Kidney (tissue), 14 donors: ENCODE results near the gene PCDH9. TPM values are rescaled to one million over a fixed set of nuclear protein-coding genes. Genes with fewer than 3 reads are reported as not detected.

Experiments used
- DNase-seq, 5 donors: peaks; one replicate each; pipeline ENCODE4 v3.0.0-alpha.2; 2013 to 2020
- FAIRE-seq: peaks from 2 replicates; lab custom pipeline; 2012; peaks lifted over from hg19 to GRCh38; lab: Jason Lieb, UNC
- H3K27ac ChIP-seq, 2 donors: one replicate each; pipeline ENCODE4 v1.7.0; 2013; ENCODE audit warnings: low read depth in 2 of 2, low read length in 2 of 2, inconsistent platforms in 1 of 2
- H3K27me3 ChIP-seq: one replicate; pipeline ENCODE4 v1.7.1; 2013; ENCODE audit warnings: low read length, inconsistent platforms; ENCODE audit not compliant: control insufficient read depth, insufficient read depth
- H3K36me3 ChIP-seq, 3 donors: one replicate each; pipeline versions ENCODE4 v1.7.0 to v1.7.1; 2013; ENCODE audit warnings: low read length in 3 of 3, control low read depth in 1 of 3, inconsistent platforms in 1 of 3; ENCODE audit not compliant: insufficient read depth in 3 of 3, control insufficient read depth in 2 of 3
- H3K4me1 ChIP-seq, 3 donors: one replicate each; pipeline versions ENCODE4 v1.7.0 to v1.7.1; 2013; ENCODE audit warnings: low read length in 3 of 3, inconsistent platforms in 1 of 3, low read depth in 1 of 3; ENCODE audit not compliant: control insufficient read depth in 2 of 3, insufficient read depth in 2 of 3
- H3K4me3 ChIP-seq, 3 donors: one replicate each; pipeline versions ENCODE4 v1.7.0 to v1.8.1; 2013; ENCODE audit warnings: low read length in 3 of 3, control low read depth in 1 of 3, inconsistent platforms in 1 of 3
- H3K9ac ChIP-seq, 3 donors: one replicate each; pipeline versions ENCODE4 v1.7.0 to v1.7.1; 2013; ENCODE audit warnings: low read length in 3 of 3, control low read depth in 1 of 3, inconsistent platforms in 1 of 3
- H3K9me3 ChIP-seq, 3 donors: one replicate each; pipeline versions ENCODE4 v1.7.0 to v1.7.1; 2013; ENCODE audit warnings: low read length in 3 of 3, control low read depth in 1 of 3, inconsistent platforms in 1 of 3; ENCODE audit not compliant: control insufficient read depth in 2 of 3, insufficient read depth in 1 of 3
- intact Hi-C: fragments of 100-400 bp; cut with DNase I; formaldehyde crosslinking; loops from one replicate; pipeline ENCODE4 v1.11.1; 2022
- polyA plus RNA-seq: library from polyadenylated mRNA; stranded (reverse); fragments of 350-450 nt; fragmentation: Illumina TruSeq; extraction: RNeasy Lipid Tissue Mini Kit (QIAGEN cat#74804); gene quantifications from one replicate; pipeline ENCODE4 v1.2.3, GENCODE V29; 2014; ENCODE audit warnings: low read depth, low replicate concordance; ENCODE audit not compliant: insufficient read depth
- total RNA-seq: library from RNA; stranded (reverse); fragmentation: NEBNext Ultra II Directional; extraction: Animal tissue kit (Norgen Biotek cat#: 25700); gene quantifications from one replicate; pipeline ENCODE4 v1.2.1, GENCODE V29; 2021
- TF ChIP-seq, protein P1 (sequence below): IDR thresholded peaks from 3 replicates; pipeline ENCODE4 v1.5.1; 2012; ENCODE audit warnings: mild to moderate bottlenecking, moderate library complexity, borderline replicate concordance; ENCODE audit not compliant: insufficient read depth; ENCODE audit errors: extremely low read depth
- donor health status: control.
- donor health status: control.
- donor health status: control.
- donor health status: control.
- donor health status: control.
- donor health status: DM: yes; HTN: yes; CAD: no.
- donor health status: Normal renal cell carcinoma (clear cell type).

Gene PCDH9
- total and polyA plus RNA-seq, 2 donors from 2014 or later: 1.6 to 9.5 TPM

DNA sequence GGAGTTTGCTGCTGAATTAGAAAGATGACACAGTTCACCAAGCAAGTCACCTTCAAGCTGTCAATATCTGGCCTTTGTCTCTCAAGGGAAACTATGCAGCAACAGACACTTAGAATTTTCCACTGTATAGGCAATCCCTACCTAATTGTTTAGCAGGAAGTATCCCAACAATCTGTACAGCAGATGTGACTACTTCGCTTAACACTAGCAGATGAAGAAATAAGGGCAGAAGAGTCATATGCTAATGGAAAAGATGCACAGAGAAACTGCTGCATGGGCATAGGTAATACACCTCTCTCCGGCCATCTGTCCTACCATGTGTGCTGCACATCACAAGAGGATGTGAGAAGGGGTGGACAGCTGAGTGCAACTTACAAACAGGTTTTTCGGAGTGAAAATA lies 851.2 kb downstream of the PCDH9 start:
- FAIRE-seq (no peak), DNase-seq (no peak)
- TF ChIP-seq, protein P1, sequence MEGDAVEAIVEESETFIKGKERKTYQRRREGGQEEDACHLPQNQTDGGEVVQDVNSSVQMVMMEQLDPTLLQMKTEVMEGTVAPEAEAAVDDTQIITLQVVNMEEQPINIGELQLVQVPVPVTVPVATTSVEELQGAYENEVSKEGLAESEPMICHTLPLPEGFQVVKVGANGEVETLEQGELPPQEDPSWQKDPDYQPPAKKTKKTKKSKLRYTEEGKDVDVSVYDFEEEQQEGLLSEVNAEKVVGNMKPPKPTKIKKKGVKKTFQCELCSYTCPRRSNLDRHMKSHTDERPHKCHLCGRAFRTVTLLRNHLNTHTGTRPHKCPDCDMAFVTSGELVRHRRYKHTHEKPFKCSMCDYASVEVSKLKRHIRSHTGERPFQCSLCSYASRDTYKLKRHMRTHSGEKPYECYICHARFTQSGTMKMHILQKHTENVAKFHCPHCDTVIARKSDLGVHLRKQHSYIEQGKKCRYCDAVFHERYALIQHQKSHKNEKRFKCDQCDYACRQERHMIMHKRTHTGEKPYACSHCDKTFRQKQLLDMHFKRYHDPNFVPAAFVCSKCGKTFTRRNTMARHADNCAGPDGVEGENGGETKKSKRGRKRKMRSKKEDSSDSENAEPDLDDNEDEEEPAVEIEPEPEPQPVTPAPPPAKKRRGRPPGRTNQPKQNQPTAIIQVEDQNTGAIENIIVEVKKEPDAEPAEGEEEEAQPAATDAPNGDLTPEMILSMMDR: no peak
- Histone ChIP-seq H3K27ac (no peak overlapping the region), H3K27me3 (no peaks in the 10 kb centered on the region), H3K4me3 (no peak overlapping the region), H3K9me3 (no peaks in the 10 kb centered on the region), H3K36me3 (no peaks in the 10 kb centered on the region), H3K4me1 (no peaks in the 10 kb centered on the region), H3K9ac (no peak overlapping the region)
- intact Hi-C loops: no loop called here

DNA sequence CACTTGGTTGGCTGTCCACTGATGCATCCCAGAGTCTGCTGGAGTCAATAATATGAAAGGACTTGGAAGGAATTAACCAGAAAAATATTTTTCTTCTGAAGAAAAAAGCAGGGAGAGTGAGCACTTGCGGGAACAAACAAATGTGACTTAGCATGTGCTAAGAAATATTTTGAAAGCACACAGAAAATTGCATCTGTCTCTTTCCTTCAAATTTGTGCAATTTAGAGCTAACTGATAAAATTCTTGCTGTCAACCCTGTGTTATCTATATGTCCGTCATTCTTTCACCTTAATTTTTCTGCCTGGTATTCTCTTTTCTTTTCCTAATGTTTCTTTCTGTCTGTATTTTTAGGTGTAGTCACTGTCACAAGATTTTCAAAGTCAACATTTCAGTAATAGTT lies 852.6 kb downstream of the PCDH9 start:
- Histone ChIP-seq H3K27me3 (no peaks in the 10 kb centered on the region), H3K4me1 (no peaks in the 10 kb centered on the region), H3K27ac (no peak overlapping the region), H3K4me3 (no peak overlapping the region), H3K36me3 (no peaks in the 10 kb centered on the region), H3K9ac (no peak overlapping the region), H3K9me3 (no peaks in the 10 kb centered on the region)
- TF ChIP-seq, protein P1: no peak
- DNase-seq: no peak
- FAIRE-seq: no peak
- intact Hi-C loops: no loop called here

DNA sequence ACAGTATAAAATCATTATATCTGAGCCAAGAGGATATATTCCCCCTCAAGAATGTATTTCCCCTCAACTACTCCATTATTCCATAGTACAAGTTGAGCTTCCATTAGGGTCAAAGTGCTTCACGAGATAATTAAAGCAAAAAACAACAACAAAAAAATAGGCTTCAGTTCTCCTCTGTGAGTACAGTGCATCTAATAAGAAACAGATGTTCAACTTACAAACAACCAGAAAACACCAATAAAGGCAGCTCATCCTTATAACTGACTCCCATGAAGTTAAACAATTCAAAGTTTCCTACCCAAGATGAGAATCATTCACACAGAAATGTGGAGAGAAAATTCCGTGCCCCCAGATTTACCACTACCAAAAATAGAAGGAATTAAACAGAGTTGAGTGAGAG lies 854.4 kb downstream of the PCDH9 start:
- no peaks in the 10 kb centered on the region for H3K4me1 ChIP-seq
- intact Hi-C loops: no loop called here
- H3K9ac ChIP-seq: no peak overlapping the region
- TF ChIP-seq, protein P1: no peak
- no peak overlapping the region for H3K4me3 ChIP-seq
- H3K27ac ChIP-seq: no peak overlapping the region
- H3K36me3 ChIP-seq: no peaks in the 10 kb centered on the region
- DNase-seq (no peak), FAIRE-seq (no peak)
- no peaks in the 10 kb centered on the region for H3K9me3 ChIP-seq
- no peaks in the 10 kb centered on the region for H3K27me3 ChIP-seq

DNA sequence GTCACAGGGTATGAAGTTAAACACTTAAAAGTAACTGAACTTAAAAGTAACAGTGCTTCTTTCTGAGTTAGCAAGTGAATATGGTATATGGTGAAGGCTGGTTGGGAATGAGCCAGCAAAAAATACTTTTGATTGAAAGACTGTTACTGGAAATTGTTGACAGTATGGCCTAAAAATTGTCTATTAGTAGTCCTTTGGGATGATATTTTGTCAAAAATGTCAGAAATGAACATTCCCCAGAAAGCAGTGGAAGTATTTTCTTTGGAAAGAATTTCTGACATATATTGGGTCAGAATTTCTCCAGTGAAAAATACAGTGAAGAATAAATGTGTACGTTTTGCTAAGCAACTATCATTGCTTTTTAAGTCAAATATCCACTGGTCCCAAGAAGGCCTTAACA lies 860.5 kb downstream of the PCDH9 start:
- Histone ChIP-seq H3K36me3 (no peaks in the 10 kb centered on the region), H3K9ac (no peak overlapping the region), H3K27ac (no peak overlapping the region), H3K9me3 (no peaks in the 10 kb centered on the region), H3K4me1 (no peaks in the 10 kb centered on the region), H3K27me3 (no peaks in the 10 kb centered on the region), H3K4me3 (no peak overlapping the region)
- intact Hi-C loops: no loop called here
- TF ChIP-seq, protein P1: no peak
- FAIRE-seq: no peak
- DNase-seq: no peak
